HepG2 (cell line): Measurements from ENCODE around the gene PUM1. TPM values are rescaled to one million over a fixed set of nuclear protein-coding genes. Genes with fewer than 3 reads are reported as not detected.
"Not testable (repeated sequence)": the region's sequence is repeated elsewhere in the genome, so short reads cannot be mapped to it uniquely, and the experiment has no call there.

Experiments used
- ATAC-seq: fragments of 200-7000 bp; cut with Tn5 transposase; 3 replicates; pipeline ENCODE4 v1.9.1; 2020; ENCODE audit warnings: mild to moderate bottlenecking, moderate library complexity
- BruUV-seq: library from RNA; stranded (reverse); fragments of 400-500 nt; replicated peaks from 2 replicates; lab custom pipeline; 2021; lab: Mats Ljungman, UMichigan
- CTCF ChIA-PET: fragments of 300-600 bp; formaldehyde crosslinking; extraction: SDS; loops from one replicate; lab custom pipeline; 2021; ENCODE audit warnings: low total read pairs, inconsistent platforms, low intra/inter-chr PET ratio; lab: Yijun Ruan, JAX
- POLR2A ChIA-PET: fragments of 350-600 bp; sonication (Branson Sonifier 250); formaldehyde crosslinking; loops from one replicate; lab custom pipeline; 2020; ENCODE audit warnings: antibody characterized with exemption, inconsistent platforms; lab: Yijun Ruan, JAX
- DNase-seq: peaks from one replicate; pipeline ENCODE4 v3.0.0-alpha.2; 2015; ENCODE audit warnings: low spot score
- FAIRE-seq: peaks from 3 replicates; lab custom pipeline; 2011; peaks lifted over from hg19 to GRCh38; lab: Jason Lieb, UNC
- H2AFZ ChIP-seq: one replicate; pipeline ENCODE4 v1.6.1; 2011; ENCODE audit warnings: low read length, inconsistent platforms
- H3K27ac ChIP-seq: fragments of 300-600 bp; 3 replicates; pipeline ENCODE4 v1.8.0; 2011; ENCODE audit warnings: mixed run types, mild to moderate bottlenecking, mixed read lengths, low read length, inconsistent platforms; ENCODE audit not compliant: insufficient read depth; ENCODE audit errors: extremely low read length
- H3K27me3 ChIP-seq, 2 experiments: fragments of 200-600 bp in 1 of 2; 2 replicates in 1 of 2; 3 replicates in 1 of 2; pipeline versions ENCODE4 v1.6.0 to v1.8.0; 2011; ENCODE audit warnings: low read length in 2 of 2, mild to moderate bottlenecking in 2 of 2, moderate library complexity in 2 of 2, inconsistent platforms in 1 of 2; ENCODE audit not compliant: insufficient read depth in 2 of 2, control insufficient read depth in 1 of 2
- H3K36me3 ChIP-seq, 2 experiments: fragments of 200-600 bp in 1 of 2; replicated peaks in 1 of 2; 2 replicates in 1 of 2; 3 replicates in 1 of 2; pipeline versions ENCODE4 v1.5.1 to v1.8.0; 2011; ENCODE audit warnings: low read length in 2 of 2, inconsistent platforms in 1 of 2; ENCODE audit not compliant: insufficient read depth in 2 of 2, control insufficient read depth in 1 of 2
- H3K4me1 ChIP-seq: 2 replicates; pipeline ENCODE4 v1.5.1; 2012; ENCODE audit warnings: low read length, inconsistent platforms; ENCODE audit not compliant: insufficient read depth
- H3K4me2 ChIP-seq: 2 replicates; pipeline ENCODE4 v1.6.0; 2011; ENCODE audit warnings: low read depth, low read length, inconsistent platforms
- H3K4me3 ChIP-seq, 3 experiments: fragments of 200-600 bp in 1 of 3; sonication (generic), shearing (Covaris generic) in 1 of 3; replicated peaks in 1 of 3; 2 replicates each; pipeline ENCODE4 v1.5.1; 2011 to 2016; ENCODE audit warnings: low read length in 3 of 3, inconsistent platforms in 2 of 3, low read depth in 2 of 3, mild to moderate bottlenecking in 2 of 3, control low read depth in 1 of 3, mixed read lengths in 1 of 3; ENCODE audit not compliant: insufficient read depth in 1 of 3
- H3K79me2 ChIP-seq: one replicate; pipeline ENCODE4 v1.6.1; 2011; ENCODE audit warnings: low read length, inconsistent platforms; ENCODE audit not compliant: insufficient read depth
- H3K9ac ChIP-seq: 2 replicates; pipeline ENCODE4 v1.6.0; 2011; ENCODE audit warnings: mild to moderate bottlenecking, low read depth, low read length, inconsistent platforms; ENCODE audit not compliant: insufficient read depth
- H3K9me3 ChIP-seq: 2 replicates; pipeline ENCODE4 v1.5.1; 2012; ENCODE audit warnings: mild to moderate bottlenecking, low read length
- H4K20me1 ChIP-seq: 2 replicates; pipeline ENCODE4 v1.6.0; 2011; ENCODE audit warnings: inconsistent platforms, mild to moderate bottlenecking, low read length, moderate library complexity; ENCODE audit not compliant: insufficient read depth
- FOXO1 ChIP-seq: sonication (generic); formaldehyde crosslinking; IDR thresholded peaks from 2 replicates; pipeline ENCODE4 v1.4.0; 2020; ENCODE audit warnings: missing genetic modification reagents
- NFKBIZ ChIP-seq: IDR thresholded peaks from 2 replicates; pipeline ENCODE4 v1.6.1; 2018; ENCODE audit warnings: missing genetic modification reagents, missing compliant biosample characterization
- RBM22 ChIP-seq: fragments of 200-400 bp; formaldehyde crosslinking; optimal IDR thresholded peaks from 2 replicates; pipeline ENCODE3; 2017; ENCODE audit warnings: mild to moderate bottlenecking, low read length, moderate library complexity
- SAP130 ChIP-seq: IDR thresholded peaks from 2 replicates; pipeline ENCODE4 v1.6.1; 2016; ENCODE audit warnings: low read depth
- SRSF4 ChIP-seq: fragments of 200-400 bp; formaldehyde crosslinking; IDR thresholded peaks from one replicate; pipeline ENCODE4 v1.6.1; 2018; ENCODE audit warnings: mild to moderate bottlenecking, low read depth, low read length, moderate library complexity; ENCODE audit not compliant: poor library complexity, severe bottlenecking
- ZNF644 ChIP-seq: IDR thresholded peaks from 2 replicates; pipeline ENCODE4 v1.6.1; 2016; ENCODE audit warnings: low read depth
- ZNF790 ChIP-seq: sonication (generic); formaldehyde crosslinking; IDR thresholded peaks from 2 replicates; pipeline ENCODE4 v1.8.0; 2022; ENCODE audit warnings: missing genetic modification reagents, mild to moderate bottlenecking, borderline replicate concordance
- WGBS: methylation state at CpG from one replicate; pipeline ENCODE4 v1.1.6; 2017; ENCODE audit warnings: low lambda C conversion rate; 5-methylcytosine and 5-hydroxymethylcytosine counted together
- in situ Hi-C: cut with HindIII; loops from 2 replicates; pipeline ENCODE4 v1.10.0; 2017; ENCODE audit warnings: low pct_unique_long_range_greater_than_20kb; ENCODE audit not compliant: extremely low pct_ligation_motif_present
- intact Hi-C: fragments of 100-400 bp; cut with micrococcal nuclease; formaldehyde crosslinking; loops from one replicate; pipeline ENCODE4 v1.10.0; 2022; ENCODE audit not compliant: unreplicated experiment
- polyA plus RNA-seq, 8 experiments: library from polyadenylated mRNA; depleted of rRNA in 3 of 8; stranded (reverse) in 7 of 8; unstranded in 1 of 8; fragments of >200 nt; fragmentation: Illumina TruSeq in 4 of 8; extraction: Trizol in 4 of 8; gene quantifications; 2 replicates each; pipeline versions ENCODE4 v1.2.1 to v1.2.3, GENCODE V29; 2011 to 2016; ENCODE audit warnings: low read depth in 4 of 8, missing spikeins in 1 of 8, mixed read lengths in 1 of 8; ENCODE audit not compliant: insufficient read depth in 1 of 8
- total RNA-seq, 5 experiments: library from RNA; depleted of rRNA; stranded (reverse); fragments of >200 nt; fragmentation: Illumina TruSeq; extraction: Trizol; gene quantifications; 2 replicates each; pipeline ENCODE4 v1.2.3, GENCODE V29; 2016; ENCODE audit warnings: low read depth in 1 of 5
- TF ChIP-seq, protein P1 (sequence below): sonication (generic); IDR thresholded peaks from 2 replicates; pipeline ENCODE4 v1.6.1; 2016; ENCODE audit warnings: low read depth, borderline replicate concordance
- TF ChIP-seq, protein P2 (sequence below): sonication (generic); formaldehyde crosslinking; IDR thresholded peaks from 2 replicates; pipeline ENCODE4 v1.4.0; 2020; ENCODE audit warnings: missing genetic modification reagents, borderline replicate concordance

The PUM1 gene
- total and polyA plus RNA-seq, 2 of the 13 experiments (the other 11 are each of a cell fraction or from before 2014, with no cell fraction given): 64.7 to 91.0 TPM

DNA sequence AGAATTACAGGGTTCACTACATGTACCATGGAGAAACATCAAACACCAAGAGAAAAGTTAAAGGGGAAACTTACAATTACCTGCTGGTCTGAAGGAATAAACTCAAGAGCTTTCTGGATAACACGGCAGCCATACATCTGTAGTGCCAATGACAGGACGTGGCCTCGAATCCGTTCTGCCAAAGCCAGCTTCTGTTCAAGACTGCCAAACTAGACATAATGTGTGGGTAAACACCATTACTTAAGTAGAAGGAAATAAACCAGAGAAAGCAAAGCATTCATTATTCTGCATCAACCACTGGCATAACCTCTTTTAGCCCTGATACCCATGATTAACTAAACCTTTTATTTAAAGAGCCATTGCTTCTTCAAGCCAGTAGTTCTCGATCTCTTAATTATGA lies 115.5 kb downstream of the PUM1 start:
- CTCF ChIA-PET: no interaction called here
- in situ Hi-C loops: no loop called here

DNA sequence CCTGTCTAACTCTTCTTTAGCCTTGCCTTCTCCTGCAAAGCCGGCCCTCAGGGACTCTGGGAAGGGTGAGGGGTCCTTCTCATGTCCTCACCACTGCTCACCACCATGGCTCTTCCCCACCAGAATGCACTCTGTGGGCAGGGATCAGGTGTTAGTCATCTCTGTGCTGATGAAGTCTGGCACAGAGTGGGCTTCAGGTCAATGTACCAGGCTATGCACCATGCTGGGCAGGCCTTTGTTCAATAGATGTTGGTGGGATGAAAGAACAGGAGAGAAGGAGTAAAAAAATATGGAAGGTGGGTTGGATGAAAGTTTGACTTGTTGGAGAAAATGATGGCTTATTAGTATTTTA lies 116.1 kb downstream of the PUM1 start:
- in situ Hi-C loops: not testable (repeated sequence)

More for the DNA sequence above, 115.5 kb downstream of the PUM1 start:
- TF ChIP-seq SAP130 (CRISPR knock-in tag) (no peak), FOXO1 (no peak), ZNF790 (CRISPR knock-in tag) (no peak), NFKBIZ (CRISPR knock-in tag) (no peak), RBM22 (peak; percentile 63), SRSF4 (no peak), ZNF644 (CRISPR knock-in tag) (no peak)
- TF ChIP-seq, protein P1, sequence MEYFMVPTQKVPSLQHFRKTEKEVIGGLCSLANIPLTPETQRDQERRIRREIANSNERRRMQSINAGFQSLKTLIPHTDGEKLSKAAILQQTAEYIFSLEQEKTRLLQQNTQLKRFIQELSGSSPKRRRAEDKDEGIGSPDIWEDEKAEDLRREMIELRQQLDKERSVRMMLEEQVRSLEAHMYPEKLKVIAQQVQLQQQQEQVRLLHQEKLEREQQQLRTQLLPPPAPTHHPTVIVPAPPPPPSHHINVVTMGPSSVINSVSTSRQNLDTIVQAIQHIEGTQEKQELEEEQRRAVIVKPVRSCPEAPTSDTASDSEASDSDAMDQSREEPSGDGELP: no peak
- TF ChIP-seq, protein P2, sequence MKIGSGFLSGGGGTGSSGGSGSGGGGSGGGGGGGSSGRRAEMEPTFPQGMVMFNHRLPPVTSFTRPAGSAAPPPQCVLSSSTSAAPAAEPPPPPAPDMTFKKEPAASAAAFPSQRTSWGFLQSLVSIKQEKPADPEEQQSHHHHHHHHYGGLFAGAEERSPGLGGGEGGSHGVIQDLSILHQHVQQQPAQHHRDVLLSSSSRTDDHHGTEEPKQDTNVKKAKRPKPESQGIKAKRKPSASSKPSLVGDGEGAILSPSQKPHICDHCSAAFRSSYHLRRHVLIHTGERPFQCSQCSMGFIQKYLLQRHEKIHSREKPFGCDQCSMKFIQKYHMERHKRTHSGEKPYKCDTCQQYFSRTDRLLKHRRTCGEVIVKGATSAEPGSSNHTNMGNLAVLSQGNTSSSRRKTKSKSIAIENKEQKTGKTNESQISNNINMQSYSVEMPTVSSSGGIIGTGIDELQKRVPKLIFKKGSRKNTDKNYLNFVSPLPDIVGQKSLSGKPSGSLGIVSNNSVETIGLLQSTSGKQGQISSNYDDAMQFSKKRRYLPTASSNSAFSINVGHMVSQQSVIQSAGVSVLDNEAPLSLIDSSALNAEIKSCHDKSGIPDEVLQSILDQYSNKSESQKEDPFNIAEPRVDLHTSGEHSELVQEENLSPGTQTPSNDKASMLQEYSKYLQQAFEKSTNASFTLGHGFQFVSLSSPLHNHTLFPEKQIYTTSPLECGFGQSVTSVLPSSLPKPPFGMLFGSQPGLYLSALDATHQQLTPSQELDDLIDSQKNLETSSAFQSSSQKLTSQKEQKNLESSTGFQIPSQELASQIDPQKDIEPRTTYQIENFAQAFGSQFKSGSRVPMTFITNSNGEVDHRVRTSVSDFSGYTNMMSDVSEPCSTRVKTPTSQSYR (CRISPR knock-in tag): no peak
- Histone ChIP-seq H3K4me1 (no peaks in the 10 kb centered on the region), H3K36me3 (peaks cover 30 to 87% of the 10 kb centered on the region in 2 experiments), H3K79me2 (no peaks in the 10 kb centered on the region), H3K27ac (no peak overlapping the region), H3K9me3 (no peaks in the 10 kb centered on the region), H3K4me3 (no peak overlapping the region), H3K27me3 (no peaks in the 10 kb centered on the region), H3K9ac (no peak overlapping the region), H3K4me2 (no peak overlapping the region), H2AFZ (no peak overlapping the region), H4K20me1 (peaks cover 13% of the 10 kb centered on the region)
- ATAC-seq: no peak
- POLR2A ChIA-PET: no interaction called here
- over 99% methylated on average over 5 of the region's 5 CpGs for WGBS
- no TSS peak for BruUV-seq
- no peak for DNase-seq
- FAIRE-seq: no peak
- intact Hi-C loops: no loop called here

More for the DNA sequence above, 116.1 kb downstream of the PUM1 start:
- H3K27ac ChIP-seq, H3K9ac ChIP-seq, H3K4me1 ChIP-seq, H2AFZ ChIP-seq, H3K27me3 ChIP-seq, H3K79me2 ChIP-seq, DNase-seq, BruUV-seq, POLR2A ChIA-PET, H3K4me3 ChIP-seq, H3K9me3 ChIP-seq, CTCF ChIA-PET, intact Hi-C loops, H3K4me2 ChIP-seq, FAIRE-seq: not testable (repeated sequence)
- ATAC-seq: peak; percentile 60
- Histone ChIP-seq H3K36me3 (peaks cover 32 to 87% of the 10 kb centered on the region in 2 experiments), H4K20me1 (peaks cover 13% of the 10 kb centered on the region)
- 100% methylated on average over 1 of the region's 1 CpG for WGBS
